Omental fat pad (tissue), 4 donors: ENCODE results near the gene GUCY2F. TPM values are rescaled to one million over a fixed set of nuclear protein-coding genes. Genes with fewer than 3 reads are reported as not detected.

ENCODE experiments used
- ATAC-seq: fragments of 150-250 bp; one replicate; pipeline ENCODE4 v1.9.1; 2016; ENCODE audit warnings: mild to moderate bottlenecking, moderate library complexity; ENCODE audit not compliant: low FRiP score
- DNase-seq: peaks from one replicate; pipeline ENCODE4 v3.0.0-alpha.2; 2019; ENCODE audit warnings: low spot score
- CTCF ChIP-seq, 3 donors: fragments of 450-650 bp; IDR thresholded peaks; one replicate each; pipeline ENCODE4 v1.5.1; 2016 to 2017; ENCODE audit warnings: antibody characterized with exemption in 3 of 3, mild to moderate bottlenecking in 3 of 3, moderate library complexity in 2 of 3
- total RNA-seq, 4 donors: library from RNA; depleted of rRNA; stranded (reverse); fragments of >200 nt; gene quantifications; one replicate each; pipeline ENCODE4 v1.1.0, GENCODE V29; 2016

GUCY2F gene
- total RNA-seq, 4 donors from 2014 or later: not detected

- ATAC-seq: no peak
- no peak for DNase-seq
These were observed 99.6 kb downstream of the GUCY2F start for GRCh38 chrX:109382332-109382731.

GRCh38 chrX:109378281-109378680, 103.6 kb downstream of the GUCY2F start:
- ATAC-seq: no peak
- no peak for TF ChIP-seq CTCF (IDR thresholded peaks at IDR 0.05)
- DNase-seq: no peak

More at GRCh38 chrX:109382332-109382731, 99.6 kb downstream of the GUCY2F start:
- no peak for TF ChIP-seq CTCF (IDR thresholded peaks at IDR 0.05)

GRCh38 chrX:109374262-109374960, 107.5 kb downstream of the GUCY2F start:
- ATAC-seq (no peak), DNase-seq (no peak)

DNA sequence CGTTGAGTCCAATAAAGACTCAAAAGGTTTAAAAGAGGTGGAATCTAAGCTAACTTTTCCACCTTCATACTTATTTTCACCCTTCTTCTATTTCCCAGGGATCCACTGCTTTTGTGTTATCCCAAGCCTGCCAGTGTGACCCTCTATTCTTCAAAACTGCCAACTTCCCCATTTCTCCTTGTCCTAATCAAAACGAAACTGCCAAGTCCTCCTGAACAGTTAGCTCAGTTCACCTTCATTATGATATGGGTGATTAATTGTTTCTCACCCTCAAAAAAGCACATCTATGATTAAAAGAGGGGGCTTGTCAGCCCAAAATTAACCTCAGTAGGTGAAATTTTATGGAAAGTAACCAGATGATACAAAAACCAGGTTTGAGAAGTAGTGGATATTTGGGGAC, 108.4 kb downstream of the GUCY2F start:
- no peak for TF ChIP-seq CTCF (IDR thresholded peaks at IDR 0.05)
- DNase-seq (no peak), ATAC-seq (no peak)

More at GRCh38 chrX:109374262-109374960, 107.5 kb downstream of the GUCY2F start:
- no peak for TF ChIP-seq CTCF (IDR thresholded peaks at IDR 0.05)

DNA sequence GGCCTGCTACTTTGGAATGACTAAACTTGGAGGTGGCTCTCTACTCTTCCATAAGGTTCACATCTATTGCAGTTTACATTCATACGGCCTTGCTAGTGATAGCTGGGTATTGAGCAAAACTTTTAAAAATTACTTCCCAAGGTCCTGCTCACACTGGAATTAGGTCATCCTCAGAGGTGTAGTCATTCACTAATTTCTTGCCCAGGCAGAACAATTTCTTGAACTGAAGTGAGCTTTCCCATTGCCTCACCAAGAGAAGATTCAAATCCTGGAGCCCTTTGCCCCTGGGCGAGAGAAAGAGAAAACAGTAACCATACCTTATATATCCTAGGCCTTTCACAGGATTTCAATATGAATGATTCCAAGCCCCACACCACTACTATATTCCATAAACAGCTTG, 109.2 kb downstream of the GUCY2F start:
- TF ChIP-seq CTCF (IDR thresholded peaks at IDR 0.05): no peak
- ATAC-seq (no peak), DNase-seq (no peak)

- DNase-seq (no peak), ATAC-seq (no peak)
- no peak for TF ChIP-seq CTCF (IDR thresholded peaks at IDR 0.05)
These were observed 109.6 kb downstream of the GUCY2F start for GRCh38 chrX:109372291-109372690.

DNA sequence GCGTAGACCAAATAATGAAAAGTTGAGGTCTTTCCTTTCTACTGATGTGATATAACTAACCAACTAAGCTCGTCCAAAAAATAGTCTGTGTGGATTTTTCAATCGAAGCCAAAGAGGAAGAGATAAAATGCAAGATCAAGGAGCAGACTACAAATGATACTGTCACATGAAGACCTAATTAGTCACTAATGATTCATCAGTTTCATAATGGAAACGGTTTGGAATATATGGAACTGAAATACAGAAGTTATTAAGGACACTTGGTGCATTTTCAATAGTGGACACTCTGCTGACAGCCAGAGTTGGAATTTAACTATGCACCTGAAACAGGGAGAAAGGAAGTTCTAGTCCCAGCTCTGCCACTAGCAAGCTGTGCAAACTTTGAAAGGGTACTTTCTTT, 119.8 kb downstream of the GUCY2F start:
- TF ChIP-seq CTCF (IDR thresholded peaks at IDR 0.05): no peak
- ATAC-seq (no peak), DNase-seq (no peak)
